ENCODE data around the gene DDB1. TPM values are rescaled to one million over a fixed set of nuclear protein-coding genes. Genes with fewer than 3 reads are reported as not detected.

The DDB1 gene
- polyA plus RNA-seq, 1 of the 3 experiments (the other 2 are of a cell fraction), result 170 TPM

GRCh38 chr11:61327669-61328071, 5.2 kb downstream of the DDB1 start:
- H3K4me2 ChIP-seq, result no peak overlapping the region
- peaks cover 12 to 18% of the 10 kb centered on the region in 2 experiments for H3K4me1 ChIP-seq (ENCODE audit: control insufficient read depth in 1 of 2, insufficient read depth in 2 of 2, low read depth in 1 of 2, low read length in 1 of 2)
- H3K4me3 ChIP-seq (ENCODE audit: low read depth in 2 of 2, low read length in 1 of 2), result no peak overlapping the region
- no peaks in the 10 kb centered on the region for H3K27me3 ChIP-seq (ENCODE audit: insufficient read depth)
- peaks cover 80% of the 10 kb centered on the region for H3K79me2 ChIP-seq (ENCODE audit: insufficient read depth)
- CTCF ChIA-PET, result interaction anchor here (3.2 to 3.4 kb wide), 2 partner anchors 9 to 58 kb away, joined by 18 to 23 read pairs; no protein-coding TSS in a partner anchor
- no peak for DNase-seq
- TF ChIP-seq FOSL2 (IDR thresholded peaks at IDR 0.05; ENCODE audit: borderline replicate concordance, low read depth) (peak; percentile 10; the same call in 1 of the 2 replicates), ZBTB33 (IDR thresholded peaks at IDR 0.05; ENCODE audit: borderline replicate concordance, low read depth) (no peak), GABPA (IDR thresholded peaks at IDR 0.05; ENCODE audit: low read depth) (no peak), TCF12 (IDR thresholded peaks at IDR 0.05) (peak; percentile 15; the same call in 1 of the 2 replicates), TAF1 (IDR thresholded peaks at IDR 0.05; ENCODE audit: borderline replicate concordance, low read depth, low read length) (no peak)
- peak overlapping the region; percentile 24; the same call in 1 of the 2 replicates for H3K9ac ChIP-seq
- H3K27ac ChIP-seq (ENCODE audit: low read depth in 2 of 2, low read length in 1 of 2), result peak overlapping the region in 1 of 2 experiments; percentile 18; a peak in 3 of 4 replicates
- POLR2A ChIA-PET, result interaction anchor here (1.1 kb wide), 1 partner anchor 35 kb away, joined by 3 read pairs; the partner anchor contains the start of gene TMEM138
- H2AFZ ChIP-seq (ENCODE audit: low read depth), result no peak overlapping the region
- H3K9me3 ChIP-seq, result no peaks in the 10 kb centered on the region
- peaks cover 59 to 60% of the 10 kb centered on the region in 2 experiments for H3K36me3 ChIP-seq (replicated peaks in 1 of 2; ENCODE audit: control insufficient read depth in 1 of 2, insufficient read depth in 2 of 2, low read length in 1 of 2)
- H4K20me1 ChIP-seq (ENCODE audit: insufficient read depth), result peaks cover 38% of the 10 kb centered on the region
- no peaks in the 10 kb centered on the region for H3K9me2 ChIP-seq
- peaks cover 9% of the 10 kb centered on the region for H3F3A ChIP-seq (replicated peaks; ENCODE audit: insufficient read depth)

- Histone ChIP-seq H4K20me1 (ENCODE audit: insufficient read depth) (peaks cover 27% of the 10 kb centered on the region), H2AFZ (ENCODE audit: low read depth) (no peak overlapping the region), H3K9me3 (no peaks in the 10 kb centered on the region), H3K79me2 (ENCODE audit: insufficient read depth) (peaks cover 66% of the 10 kb centered on the region), H3K36me3 (replicated peaks in 1 of 2; ENCODE audit: control insufficient read depth in 1 of 2, insufficient read depth in 2 of 2, low read length in 1 of 2) (peaks cover 75 to 78% of the 10 kb centered on the region in 2 experiments), H3K4me3 (ENCODE audit: low read depth in 2 of 2, low read length in 1 of 2) (no peak overlapping the region), H3K27me3 (ENCODE audit: insufficient read depth) (no peaks in the 10 kb centered on the region), H3K4me1 (ENCODE audit: control insufficient read depth in 1 of 2, insufficient read depth in 2 of 2, low read depth in 1 of 2, low read length in 1 of 2) (peaks cover 0 to 10% of the 10 kb centered on the region in 2 experiments; a peak in 2 of 4 replicates), H3F3A (replicated peaks; ENCODE audit: insufficient read depth) (peaks cover 9% of the 10 kb centered on the region), H3K4me2 (no peak overlapping the region), H3K9ac (no peak overlapping the region), H3K27ac (ENCODE audit: low read depth in 2 of 2, low read length in 1 of 2) (no peak overlapping the region), H3K9me2 (no peaks in the 10 kb centered on the region)
- WGBS (ENCODE audit: low lambda C conversion rate), result 90% methylated on average over 2 of the region's 2 CpGs
- ChIA-PET CTCF (interaction anchor here (1.7 to 3.4 kb wide), 3 partner anchors 10 to 60 kb away, joined by 5 to 23 read pairs (median 18); partner anchors contain the start of genes CYB561A3 and TMEM138), POLR2A (no interaction called here)
- TF ChIP-seq NRF1 (IDR thresholded peaks at IDR 0.05; ENCODE audit: low read depth, low read length) (no peak), CHD2 (IDR thresholded peaks at IDR 0.05; ENCODE audit: low read length, partially characterized antibody) (no peak), RFX5 (IDR thresholded peaks at IDR 0.05; ENCODE audit: low read length) (no peak), MXI1 (IDR thresholded peaks at IDR 0.05; ENCODE audit: low read depth, low read length) (no peak), FOXJ3 (CRISPR knock-in tag; IDR thresholded peaks at IDR 0.05) (no peak), JUND (IDR thresholded peaks at IDR 0.05) (no peak), RAD21 (IDR thresholded peaks at IDR 0.05; ENCODE audit: low read length) (no peak), RCOR1 (IDR thresholded peaks at IDR 0.05; ENCODE audit: low read length) (no peak), NFIC (IDR thresholded peaks at IDR 0.05; ENCODE audit: borderline replicate concordance) (no peak), EZH2phosphoT487 (IDR thresholded peaks at IDR 0.05; ENCODE audit: borderline replicate concordance, low read depth) (no peak), ELF1 (IDR thresholded peaks at IDR 0.05) (no peak), POLR2AphosphoS5 (IDR thresholded peaks at IDR 0.05; ENCODE audit: low read depth, low read length) (no peak), GABPA (IDR thresholded peaks at IDR 0.05; ENCODE audit: low read depth) (no peak), USF2 (IDR thresholded peaks at IDR 0.05; ENCODE audit: borderline replicate concordance, low read depth, low read length) (no peak), TEAD4 (IDR thresholded peaks at IDR 0.05; ENCODE audit: borderline replicate concordance, insufficient read depth) (no peak), USF1 (IDR thresholded peaks at IDR 0.05; ENCODE audit: borderline replicate concordance, low read depth) (no peak), TCF12 (IDR thresholded peaks at IDR 0.05) (no peak), RXRA (IDR thresholded peaks at IDR 0.05; ENCODE audit: borderline replicate concordance, low read depth) (no peak), TAF1 (IDR thresholded peaks at IDR 0.05; ENCODE audit: borderline replicate concordance, low read depth, low read length) (no peak)
- no peak for DNase-seq
These were observed 7.1 kb downstream of the DDB1 start for GRCh38 chr11:61325649-61326414.

Data from SK-N-SH (cell line).